Measurements from ENCODE around the gene RAB44.

RAB44 gene

GRCh38 chr6:36666826-36667591 lies 30.6 kb upstream of the RAB44 start:
- DNase-seq (ENCODE audit: low spot score), result peak; percentile 65

GRCh38 chr6:36668591-36668990 lies 29.0 kb upstream of the RAB44 start:
- DNase-seq (ENCODE audit: low spot score), result no peak

GRCh38 chr6:36669002-36669401 lies 28.6 kb upstream of the RAB44 start:
- DNase-seq (ENCODE audit: low spot score), result no peak

- no peak for DNase-seq (ENCODE audit: low spot score)
Observed at GRCh38 chr6:36670271-36670670, 27.4 kb upstream of the RAB44 start.

- no peak for DNase-seq (ENCODE audit: low spot score)
Observed at GRCh38 chr6:36671687-36672375, 25.8 kb upstream of the RAB44 start.

- no peak for DNase-seq (ENCODE audit: low spot score)
Observed at GRCh38 chr6:36673882-36674281, 23.7 kb upstream of the RAB44 start.

GRCh38 chr6:36674942-36675341 lies 22.7 kb upstream of the RAB44 start:
- no peak for DNase-seq (ENCODE audit: low spot score)

GRCh38 chr6:36676141-36677058 lies 21.2 kb upstream of the RAB44 start:
- no peak for DNase-seq (ENCODE audit: low spot score)

GRCh38 chr6:36677059-36677749 lies 20.4 kb upstream of the RAB44 start:
- DNase-seq (ENCODE audit: low spot score), result no peak

GRCh38 chr6:36677753-36678487 lies 19.7 kb upstream of the RAB44 start:
- no peak for DNase-seq (ENCODE audit: low spot score)

GRCh38 chr6:36678488-36679042 lies 19.1 kb upstream of the RAB44 start, which contains the start of gene CDKN1A:
Gene CDKN1A (plus strand): TSS chr6:36678714. CDS start chr6:36684102, 5,388 bp downstream.
- peak; percentile 68 for DNase-seq (ENCODE audit: low spot score)

GRCh38 chr6:36679043-36679833 lies 18.4 kb upstream of the RAB44 start:
- DNase-seq (ENCODE audit: low spot score), result no peak

GRCh38 chr6:36682328-36683144 lies 15.1 kb upstream of the RAB44 start:
- no peak for DNase-seq (ENCODE audit: low spot score)

GRCh38 chr6:36683145-36683655 lies 14.4 kb upstream of the RAB44 start:
- DNase-seq (ENCODE audit: low spot score), result no peak

GRCh38 chr6:36683656-36684446 lies 13.8 kb upstream of the RAB44 start:
- DNase-seq (ENCODE audit: low spot score), result no peak

GRCh38 chr6:36684447-36684812 lies 13.2 kb upstream of the RAB44 start:
- DNase-seq (ENCODE audit: low spot score), result no peak

GRCh38 chr6:36685166-36685924 lies 12.3 kb upstream of the RAB44 start:
- no peak for DNase-seq (ENCODE audit: low spot score)

Data from putamen (tissue), 1 donor.